NCI-H2081 (cell line): ENCODE measurements around the gene FGR.
A peak's percentile ranks its signal among the peaks of the same experiment; 100 is the strongest.

Experiments used
- DNase-seq, 2 experiments: peaks; one replicate each; lab custom pipeline; 2025; lab: John Stamatoyannopoulos, UW

Gene FGR

DNA sequence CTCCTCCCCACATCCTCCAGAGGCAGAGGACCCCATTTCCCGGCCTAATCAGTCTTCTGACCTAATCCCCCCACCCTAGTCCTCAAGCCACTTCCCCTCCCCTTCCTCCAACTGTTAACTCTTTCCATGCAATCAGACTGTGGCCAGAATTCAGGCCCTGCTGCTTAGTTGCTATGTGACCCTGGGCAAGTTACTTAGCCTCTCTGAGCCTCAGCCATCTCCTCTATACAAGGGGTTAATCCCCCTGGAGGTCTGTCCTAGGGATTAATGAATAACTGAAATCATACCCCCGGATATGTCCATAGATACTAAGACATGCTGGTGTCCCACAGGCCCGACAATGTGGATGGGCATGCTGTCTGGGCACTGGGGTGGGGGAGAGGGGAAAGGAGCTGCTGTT, 49.3 kb downstream of the FGR start:
- DNase-seq, result no peak

DNA sequence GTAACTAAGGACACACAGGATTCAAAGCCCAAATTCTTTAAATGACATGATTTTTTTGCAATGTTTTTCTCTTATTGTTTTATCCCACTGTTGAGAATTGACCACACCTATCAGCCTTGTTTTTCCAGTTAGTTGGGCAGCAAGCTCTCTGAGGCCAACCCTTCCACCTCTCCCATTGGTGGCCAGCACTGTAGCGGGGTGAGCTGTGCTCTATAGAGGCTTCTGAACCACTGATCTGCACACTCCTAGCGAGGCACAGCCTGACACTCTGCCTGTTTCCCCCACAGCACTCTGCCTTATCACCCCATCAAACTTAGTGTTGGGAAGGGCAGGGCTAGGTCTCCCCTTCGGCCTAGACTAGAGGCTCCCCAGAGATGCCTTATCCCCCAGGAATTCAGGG, 50.5 kb downstream of the FGR start:
- DNase-seq, result no peak

DNA sequence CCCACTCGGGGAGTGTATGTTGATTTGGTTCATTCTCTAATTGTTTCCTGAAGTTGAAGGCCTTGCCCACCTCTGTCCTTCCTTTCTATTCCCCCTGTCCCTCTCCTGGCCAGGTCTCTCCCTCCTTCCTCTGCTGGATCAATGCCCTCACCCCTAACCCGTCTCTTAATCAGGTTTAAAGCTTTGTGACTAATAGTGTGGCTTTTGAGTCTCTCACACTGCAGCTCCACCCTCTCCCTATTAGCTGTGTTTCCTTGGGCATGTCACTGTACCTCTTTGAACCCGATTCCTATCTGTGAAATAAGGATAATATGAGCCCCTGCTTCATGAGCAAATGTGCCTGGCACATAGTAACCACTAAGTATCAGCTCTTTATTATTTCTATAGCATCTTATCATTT, 51.5 kb downstream of the FGR start:
- DNase-seq, result no peak

DNA sequence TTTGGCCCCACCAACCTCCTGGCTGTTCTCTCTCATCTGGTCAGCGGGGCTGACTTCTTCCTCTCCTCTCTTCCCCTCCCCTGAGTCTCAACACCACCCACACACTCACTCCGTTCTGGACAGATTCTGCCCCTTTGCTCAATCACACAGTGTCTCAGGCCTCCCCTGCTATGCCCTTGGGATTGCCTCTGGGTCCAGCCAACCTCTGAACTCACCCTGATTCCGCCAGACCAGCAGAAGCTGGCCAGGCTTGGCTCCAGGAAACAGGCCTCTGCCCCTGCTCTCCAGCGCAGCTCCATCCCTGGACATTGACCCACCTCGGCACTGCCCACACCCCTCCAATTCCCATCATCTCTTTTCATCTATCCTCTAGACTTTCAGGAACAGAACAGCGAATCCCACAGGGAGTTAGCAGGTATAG, 53.2 kb downstream of the FGR start:
- DNase-seq, result no peak

DNA sequence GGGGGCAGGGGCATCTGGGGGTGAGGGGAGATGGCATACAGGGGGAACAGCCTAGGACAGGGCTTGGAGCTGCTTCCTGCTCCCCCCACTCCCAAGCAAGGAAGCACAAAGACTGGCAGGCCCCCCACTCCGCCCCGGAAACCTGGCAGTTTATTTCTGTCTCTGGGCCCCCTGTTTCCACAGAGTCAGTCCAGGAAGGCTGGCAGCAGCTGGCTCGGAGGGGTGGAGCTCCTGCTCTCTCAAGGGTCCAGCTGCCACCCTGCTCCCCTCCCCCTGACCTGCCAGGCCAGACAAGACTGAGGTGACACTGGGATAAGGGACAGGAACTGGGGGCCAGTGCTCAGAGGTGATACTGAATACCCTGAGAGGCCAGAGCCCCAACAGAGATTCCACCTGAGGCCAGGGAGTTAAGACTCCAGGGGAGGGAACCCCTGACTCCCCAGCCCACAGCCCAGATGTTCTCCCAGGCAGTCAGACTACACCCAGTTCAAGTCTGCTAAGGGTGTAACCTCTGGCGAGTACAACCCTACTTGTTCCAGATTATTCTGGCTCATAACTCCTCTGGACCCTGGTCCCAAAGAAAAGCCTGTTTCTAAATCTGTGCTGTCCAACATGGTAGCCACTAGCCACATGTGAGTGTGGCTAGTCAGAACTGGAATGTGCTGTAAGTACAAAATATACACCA, 57.3 kb downstream of the FGR start:
- no peak for DNase-seq

DNA sequence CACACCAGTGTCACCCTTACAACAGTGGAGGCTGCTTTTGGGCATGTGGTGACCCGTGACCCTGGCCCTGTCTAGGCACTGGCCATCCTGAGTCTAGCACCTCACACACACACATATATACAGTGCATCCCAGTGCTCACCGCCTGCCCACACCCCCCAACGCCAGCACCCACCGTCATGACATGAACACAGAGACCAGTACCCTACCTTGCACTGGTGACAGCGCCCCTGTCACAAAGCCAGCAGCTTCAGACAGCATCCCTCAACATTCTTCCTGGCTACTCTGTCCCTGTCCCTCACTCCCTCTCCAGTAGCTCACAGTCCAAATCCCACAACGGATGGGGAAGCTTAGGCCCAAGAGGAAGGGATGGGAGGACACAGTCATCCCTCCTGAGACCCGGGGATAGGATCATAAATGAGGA, 58.2 kb downstream of the FGR start:
- DNase-seq, result no peak

DNA sequence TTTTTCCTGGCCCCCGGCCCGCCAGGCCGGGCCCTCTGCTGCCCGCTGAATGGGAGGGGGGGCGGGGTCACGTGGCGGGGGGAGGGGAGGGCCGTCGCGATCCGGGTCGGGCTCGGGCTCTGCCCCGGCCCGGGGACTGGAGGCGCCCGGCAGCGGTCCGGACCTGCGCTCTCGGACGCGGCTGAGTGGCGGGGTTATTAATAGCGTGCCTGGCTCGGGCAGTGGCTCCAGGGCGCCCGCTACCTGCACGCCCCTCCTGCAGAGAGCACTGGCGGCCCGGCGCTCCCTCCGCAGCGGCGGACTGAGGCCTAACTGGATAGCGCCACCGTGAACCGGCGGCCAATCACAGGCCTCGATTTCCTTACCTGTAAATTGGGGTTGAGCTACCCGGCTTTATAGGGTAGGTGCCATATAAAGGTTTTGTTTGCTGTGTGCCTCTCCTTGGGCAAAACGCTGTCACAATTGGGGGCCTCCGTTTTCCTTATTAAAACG, 59.1 kb downstream of the FGR start:
- peak in 1 of 2 experiments; percentile 35 for DNase-seq

DNA sequence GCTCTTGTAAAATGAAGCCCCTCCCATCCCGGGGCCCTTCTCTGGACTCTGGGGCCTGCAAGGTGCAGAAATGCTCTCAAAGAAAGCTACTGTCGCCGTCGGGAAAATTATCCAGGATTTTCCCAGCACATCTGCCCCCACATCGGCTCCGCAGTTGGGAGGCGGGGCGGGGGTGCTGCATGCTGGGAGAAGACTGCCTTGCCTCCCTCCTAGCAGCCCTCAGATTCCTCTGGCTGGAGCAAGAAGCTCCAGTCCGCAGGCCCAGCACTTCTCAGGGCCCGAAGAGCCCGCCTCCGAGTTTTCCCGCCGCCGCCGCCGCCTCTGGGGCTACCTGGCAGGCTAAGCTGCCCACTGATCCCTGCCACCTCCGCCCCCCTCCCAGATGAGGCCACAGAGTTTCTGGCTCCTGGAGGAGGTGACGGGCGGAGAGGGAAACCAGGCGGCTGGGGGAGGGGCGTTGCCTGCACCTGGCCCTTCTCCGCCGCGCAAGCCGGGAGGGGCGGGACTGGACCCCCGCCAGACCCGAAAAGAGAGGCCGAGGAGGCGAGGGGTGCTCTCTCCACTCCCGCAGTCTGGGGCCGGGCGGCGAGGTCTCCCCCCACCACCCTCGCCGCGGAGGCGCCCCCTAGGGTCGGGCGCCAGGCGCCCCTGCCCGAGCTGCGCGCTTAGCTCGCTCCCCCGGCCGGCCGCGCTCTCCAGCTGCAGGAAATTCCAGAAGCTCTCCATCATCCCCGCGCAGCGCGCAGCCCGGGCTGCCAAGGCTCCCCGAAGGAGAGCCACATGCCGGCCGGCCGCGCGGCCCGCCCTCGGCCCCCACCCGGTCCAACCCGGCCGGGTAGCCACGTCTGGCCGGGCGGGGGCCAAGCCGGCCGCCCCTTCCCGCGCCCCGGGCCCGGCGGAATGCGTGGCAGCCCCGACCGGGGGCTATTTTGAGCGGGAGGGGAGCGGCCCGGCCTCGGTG, 59.8 kb downstream of the FGR start:
- DNase-seq, result peak; percentile 54 to 65

DNA sequence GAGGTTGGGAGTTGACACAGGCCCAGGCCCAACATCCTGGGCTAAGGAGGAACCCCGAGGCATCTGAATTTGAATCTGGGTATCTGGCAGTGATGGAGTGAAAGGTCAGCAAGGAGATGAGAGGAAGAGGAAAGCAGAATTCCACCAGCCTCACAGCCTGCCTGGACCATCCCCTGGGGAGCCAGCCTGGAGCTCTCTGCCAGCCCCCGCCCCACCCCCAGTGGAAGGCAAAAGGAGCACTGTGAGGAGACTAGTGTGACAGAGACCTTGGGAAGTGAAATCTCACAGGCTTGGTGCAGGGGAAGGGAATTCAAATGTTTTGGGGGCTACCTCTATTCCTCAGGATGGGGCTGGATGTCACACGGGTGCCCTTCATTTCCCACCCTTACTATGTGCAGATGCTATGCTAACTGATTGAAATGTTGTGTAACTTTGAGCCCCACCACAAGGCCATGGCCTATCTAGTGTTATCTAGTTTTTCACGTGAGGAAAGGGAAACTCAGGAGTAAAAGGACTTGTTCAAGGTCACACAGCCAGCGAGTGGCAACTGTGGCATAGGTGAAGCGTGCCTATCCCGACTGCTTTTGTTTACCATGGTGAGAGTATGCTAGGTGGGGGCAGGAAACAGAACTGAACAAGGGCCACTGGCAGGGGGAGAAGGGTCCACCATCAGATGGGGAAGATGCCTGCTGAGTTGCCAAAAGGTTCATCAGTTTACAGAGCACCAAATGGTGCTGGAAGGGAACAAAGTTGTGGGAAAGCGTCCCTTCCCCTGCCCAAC, 60.8 kb downstream of the FGR start:
- DNase-seq, result no peak

DNA sequence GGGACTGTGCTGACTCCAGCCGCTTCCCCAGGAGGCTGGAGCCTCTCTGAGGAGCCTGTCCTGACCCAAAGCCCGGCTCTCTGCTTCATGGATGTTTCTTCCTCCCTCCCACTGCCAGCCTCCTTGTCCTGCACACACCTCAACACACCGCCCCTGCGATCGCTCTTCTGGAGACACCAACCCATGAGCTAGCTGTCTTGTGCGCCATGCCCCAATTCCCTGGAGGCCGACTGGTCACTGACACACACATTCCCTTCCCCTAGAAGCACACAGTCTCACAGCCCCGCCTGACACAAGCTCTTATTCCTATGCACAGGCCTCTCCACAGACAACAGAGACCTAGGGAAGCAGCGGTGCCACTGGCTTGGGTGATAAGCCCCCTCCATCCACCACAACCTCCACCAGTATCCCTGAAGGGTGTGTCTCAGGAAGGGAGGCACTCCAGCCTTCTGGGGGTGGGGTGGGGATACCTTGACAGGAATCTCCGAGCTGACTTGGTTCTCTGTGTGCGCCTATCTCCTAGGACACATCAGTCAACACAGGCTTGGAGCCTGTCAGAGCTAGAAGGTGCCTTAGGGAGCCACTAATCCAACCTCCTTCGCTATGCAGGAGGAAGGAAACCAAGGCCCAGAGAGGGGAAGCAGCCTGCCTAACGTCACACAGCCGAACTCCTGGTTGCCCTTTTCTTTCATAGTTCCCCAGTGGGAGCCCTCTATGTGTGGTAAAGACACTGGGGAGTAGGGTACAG, 62.1 kb downstream of the FGR start:
- DNase-seq, result no peak

DNA sequence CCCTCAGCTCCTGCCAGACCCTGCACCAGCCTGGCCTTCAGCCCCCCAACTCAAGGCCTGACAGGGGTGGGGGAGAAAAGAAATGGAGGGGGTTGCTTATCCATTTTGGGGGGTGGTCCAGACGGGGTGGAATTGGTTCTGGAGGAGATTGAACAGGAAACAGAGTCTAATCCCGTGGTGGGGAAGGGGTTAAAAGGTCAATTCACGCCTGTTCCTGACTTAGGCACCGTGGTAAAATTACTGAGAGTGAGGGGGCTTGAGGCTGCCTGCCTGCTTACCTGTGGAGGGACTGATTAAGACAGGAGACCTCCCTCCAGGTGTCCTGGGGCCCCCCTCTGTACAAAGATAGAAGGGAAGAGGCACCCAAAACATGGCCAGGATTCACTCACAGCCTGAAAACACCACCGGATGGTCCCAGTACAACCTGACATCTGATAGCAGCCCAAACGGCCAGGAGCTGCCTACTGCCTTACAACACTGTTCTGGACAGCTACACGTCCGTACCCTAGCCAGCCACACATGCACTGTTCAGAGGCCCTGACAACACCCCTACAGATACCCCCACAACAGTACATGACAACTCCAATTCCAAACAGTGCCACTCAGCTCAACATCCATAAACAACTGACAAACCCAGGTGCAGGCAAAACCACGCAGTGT, 62.8 kb downstream of the FGR start:
- DNase-seq, result no peak

DNA sequence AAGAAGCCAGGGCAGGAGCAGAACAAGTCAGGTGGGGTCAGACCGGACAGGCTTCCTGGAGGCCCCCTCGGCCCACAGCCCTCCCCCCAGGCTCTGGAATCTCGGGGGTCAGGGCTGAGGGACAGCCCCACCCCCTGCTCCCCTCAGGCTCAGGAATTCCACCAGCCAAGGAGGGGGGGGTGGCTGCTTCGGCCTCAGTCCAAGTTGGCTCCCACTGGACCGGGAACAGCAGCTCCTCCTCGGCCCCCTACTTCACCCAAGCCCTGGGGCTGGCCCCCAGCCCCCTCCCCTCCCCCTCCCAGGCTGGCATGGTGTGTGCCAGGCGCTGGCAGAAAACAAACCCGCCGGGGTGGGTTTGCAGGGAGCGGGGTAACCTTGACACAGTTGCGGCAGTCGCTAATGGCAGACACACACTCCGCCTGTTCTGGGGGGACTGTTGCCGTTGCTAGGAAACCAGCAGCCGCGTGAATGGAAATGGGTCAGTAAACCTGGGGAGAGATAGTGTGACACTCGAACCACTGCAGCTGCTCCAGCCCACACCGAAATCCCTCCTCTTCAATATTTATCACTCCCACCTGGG, 63.5 kb downstream of the FGR start:
- peak in 1 of 2 experiments; percentile 26 for DNase-seq

DNA sequence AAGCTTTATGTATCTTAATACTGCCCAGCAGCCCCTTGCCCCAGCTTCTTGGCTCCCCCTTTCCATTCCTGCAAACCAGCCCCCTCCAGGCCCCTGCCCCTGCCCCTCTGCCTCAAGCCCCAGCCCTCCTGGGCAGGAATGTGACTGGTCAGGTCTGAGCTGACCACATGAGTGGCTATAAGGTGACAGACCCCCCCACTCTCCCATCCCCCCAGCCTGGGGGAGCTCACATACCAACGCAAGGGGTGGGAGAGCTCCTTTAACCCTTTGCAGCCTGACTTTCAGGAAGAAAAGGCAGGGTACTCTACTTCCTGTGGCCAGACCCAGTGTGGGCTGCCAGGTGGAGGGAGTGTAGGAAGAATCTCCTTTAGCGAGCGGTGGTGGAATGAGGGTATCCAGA, 64.2 kb downstream of the FGR start:
- DNase-seq, result no peak

DNA sequence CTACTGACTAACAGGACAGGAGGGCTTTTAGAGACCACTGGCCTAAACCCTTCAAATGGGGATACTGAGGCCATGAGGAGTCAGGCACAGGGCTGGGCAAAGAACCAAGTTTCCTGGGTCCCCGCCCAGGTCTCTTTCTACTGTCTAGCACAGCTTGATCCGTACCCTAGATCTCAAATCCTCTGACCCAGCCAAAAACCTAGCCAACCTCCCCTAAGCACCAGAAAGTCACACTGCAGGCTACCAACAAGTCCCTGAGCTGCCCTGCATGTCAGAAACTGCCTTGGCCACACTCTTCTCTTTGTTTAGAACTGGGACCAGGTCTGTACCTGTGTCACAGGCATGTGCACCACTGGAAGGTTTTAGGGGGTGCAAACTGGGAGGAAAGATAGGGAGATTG, 64.6 kb downstream of the FGR start:
- no peak for DNase-seq

DNA sequence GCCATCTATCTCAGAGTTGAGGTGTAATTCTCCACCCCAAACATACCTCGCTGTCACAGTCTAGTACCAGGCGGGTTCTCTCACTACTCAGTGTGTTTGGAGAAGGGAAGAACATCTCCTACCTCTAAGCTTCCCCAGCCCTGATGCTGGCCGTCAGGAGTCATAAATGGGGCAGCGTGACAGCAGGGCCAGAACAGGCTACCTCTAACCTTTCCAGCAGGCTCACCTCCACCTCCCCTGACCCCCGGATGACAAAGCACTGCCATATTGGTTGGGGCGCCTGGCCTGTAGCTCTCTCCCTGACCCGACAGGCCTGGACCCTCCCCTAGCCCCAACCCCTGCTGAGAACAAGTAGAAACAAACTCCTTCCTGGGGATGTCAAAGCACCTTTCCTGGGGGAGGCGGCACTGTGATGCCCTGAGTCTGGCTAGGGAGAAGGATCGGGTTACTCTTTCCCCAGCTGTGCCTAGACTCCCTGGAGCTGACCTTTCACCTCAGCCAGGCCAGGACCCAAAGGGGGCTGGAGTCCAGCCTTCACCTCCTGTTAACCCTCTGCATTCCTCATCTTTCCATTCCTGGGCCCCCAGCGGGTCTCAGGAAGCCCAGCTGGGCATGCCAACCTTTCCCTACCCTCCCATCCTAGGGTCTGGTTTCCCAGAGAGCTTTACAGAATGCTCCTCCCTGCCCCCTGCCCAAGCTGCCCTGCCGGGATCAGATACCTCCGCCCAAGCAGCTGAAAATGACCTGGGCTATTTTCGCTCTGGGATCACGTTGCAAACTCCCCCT, 65.3 kb downstream of the FGR start:
- no peak for DNase-seq

DNA sequence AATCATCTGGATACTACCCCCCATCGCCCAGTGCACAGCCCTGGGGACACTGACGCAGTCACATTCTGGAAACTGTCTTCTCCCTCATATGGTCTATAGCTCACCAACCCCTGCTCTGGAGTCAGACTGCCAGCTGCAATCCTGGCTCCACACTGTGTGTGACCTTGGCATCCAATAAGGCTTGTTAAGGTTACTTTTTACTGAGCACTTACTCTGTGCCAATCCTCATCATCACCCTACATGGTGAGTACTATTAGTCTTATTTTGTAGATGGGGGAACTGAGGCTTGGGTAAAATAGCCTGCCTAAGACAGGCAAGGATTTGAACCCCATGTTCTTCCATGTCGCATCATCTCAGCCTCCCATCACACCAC, 65.9 kb downstream of the FGR start:
- no peak for DNase-seq

DNA sequence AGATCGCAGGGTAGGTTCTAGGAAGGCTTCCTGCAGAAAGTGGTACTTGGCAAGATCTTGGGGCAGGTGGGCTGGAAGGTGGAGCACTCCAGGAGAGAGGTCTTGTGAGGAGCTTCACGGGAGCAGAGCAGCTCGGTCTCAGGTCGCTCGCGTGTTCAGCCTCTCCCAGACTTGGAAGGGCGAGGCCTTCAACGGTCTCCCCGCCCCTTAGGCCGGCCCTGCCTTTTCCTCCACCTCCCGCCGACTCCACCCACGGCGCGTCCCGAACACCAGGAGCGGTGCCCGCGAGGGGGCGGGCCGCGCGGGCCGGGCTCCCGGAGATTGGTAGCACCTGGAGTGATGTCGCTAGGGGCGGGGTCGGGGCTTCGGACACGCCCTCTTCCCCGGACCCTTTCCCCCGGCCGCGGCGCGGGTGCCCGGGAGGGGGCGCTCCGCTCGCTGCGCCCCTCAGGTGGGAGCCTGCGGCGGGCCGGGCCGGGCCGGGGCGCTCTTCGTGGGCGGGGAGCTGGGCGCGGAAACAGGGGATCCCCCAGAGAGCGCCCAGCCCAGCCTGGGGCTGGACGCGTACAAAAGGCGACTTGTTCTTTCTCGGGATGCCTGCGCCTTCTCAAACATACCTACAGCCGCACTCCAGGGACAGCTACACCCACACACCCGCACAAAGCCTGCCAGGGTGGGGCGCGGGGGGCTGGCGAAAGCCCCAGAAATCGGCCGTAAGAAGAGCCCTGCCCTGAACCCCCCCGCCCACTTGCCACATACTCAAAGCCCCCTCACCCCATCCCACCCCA, 66.5 kb downstream of the FGR start:
- DNase-seq, result peak; percentile 56 to 64

DNA sequence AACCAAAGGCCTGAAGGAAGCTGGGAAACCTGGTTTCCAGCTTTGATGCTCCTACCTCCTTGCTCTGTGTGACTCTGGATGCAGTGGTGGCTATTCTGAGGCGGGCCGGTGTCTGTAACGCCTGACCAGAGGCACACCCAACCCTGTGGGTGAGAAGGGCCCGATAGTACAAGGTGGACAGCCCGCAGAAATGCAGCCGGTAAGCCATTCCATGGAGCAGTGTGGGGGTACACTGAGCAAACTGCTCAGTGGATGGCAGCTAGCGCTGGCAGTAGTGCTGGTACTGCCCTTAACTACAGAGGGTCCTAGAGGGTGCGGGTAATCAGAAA, 67.0 kb downstream of the FGR start:
- DNase-seq, result no peak

DNA sequence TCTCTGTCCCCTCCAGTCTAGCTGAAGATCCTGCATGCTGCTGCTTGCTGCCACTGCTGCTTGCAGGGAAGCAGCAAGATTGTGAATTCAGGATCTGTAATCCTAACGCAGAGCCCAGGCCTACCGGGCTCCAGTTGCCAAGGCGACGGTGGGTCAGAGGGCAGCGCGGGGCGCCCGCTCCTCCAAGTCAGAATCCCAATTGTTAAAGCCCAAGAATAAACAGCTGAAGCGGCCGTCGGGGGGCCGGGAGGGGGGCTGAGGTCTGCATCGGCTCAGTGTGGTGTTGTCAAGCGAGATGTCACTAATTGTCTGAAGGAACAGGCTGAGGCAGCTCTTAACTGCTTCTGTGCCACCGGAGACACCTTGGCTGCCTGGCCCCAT, 67.8 kb downstream of the FGR start:
- DNase-seq, result no peak
